Kidney (tissue), 14 donors: ENCODE results near the gene KMT5C. TPM values are rescaled to one million over a fixed set of nuclear protein-coding genes. Genes with fewer than 3 reads are reported as not detected.

Source experiments
- DNase-seq, 5 donors: peaks; one replicate each; pipeline ENCODE4 v3.0.0-alpha.2; 2013 to 2020
- FAIRE-seq: peaks from 2 replicates; lab custom pipeline; 2012; peaks lifted over from hg19 to GRCh38; lab: Jason Lieb, UNC
- H3K27ac ChIP-seq, 2 donors: one replicate each; pipeline ENCODE4 v1.7.0; 2013; ENCODE audit warnings: low read depth in 2 of 2, low read length in 2 of 2, inconsistent platforms in 1 of 2
- H3K27me3 ChIP-seq: one replicate; pipeline ENCODE4 v1.7.1; 2013; ENCODE audit warnings: low read length, inconsistent platforms; ENCODE audit not compliant: control insufficient read depth, insufficient read depth
- H3K36me3 ChIP-seq, 3 donors: one replicate each; pipeline versions ENCODE4 v1.7.0 to v1.7.1; 2013; ENCODE audit warnings: low read length in 3 of 3, control low read depth in 1 of 3, inconsistent platforms in 1 of 3; ENCODE audit not compliant: insufficient read depth in 3 of 3, control insufficient read depth in 2 of 3
- H3K4me1 ChIP-seq, 3 donors: one replicate each; pipeline versions ENCODE4 v1.7.0 to v1.7.1; 2013; ENCODE audit warnings: low read length in 3 of 3, inconsistent platforms in 1 of 3, low read depth in 1 of 3; ENCODE audit not compliant: control insufficient read depth in 2 of 3, insufficient read depth in 2 of 3
- H3K4me3 ChIP-seq, 3 donors: one replicate each; pipeline versions ENCODE4 v1.7.0 to v1.8.1; 2013; ENCODE audit warnings: low read length in 3 of 3, control low read depth in 1 of 3, inconsistent platforms in 1 of 3
- H3K9ac ChIP-seq, 3 donors: one replicate each; pipeline versions ENCODE4 v1.7.0 to v1.7.1; 2013; ENCODE audit warnings: low read length in 3 of 3, control low read depth in 1 of 3, inconsistent platforms in 1 of 3
- H3K9me3 ChIP-seq, 3 donors: one replicate each; pipeline versions ENCODE4 v1.7.0 to v1.7.1; 2013; ENCODE audit warnings: low read length in 3 of 3, control low read depth in 1 of 3, inconsistent platforms in 1 of 3; ENCODE audit not compliant: control insufficient read depth in 2 of 3, insufficient read depth in 1 of 3
- intact Hi-C: fragments of 100-400 bp; cut with DNase I; formaldehyde crosslinking; loops from one replicate; pipeline ENCODE4 v1.11.1; 2022
- polyA plus RNA-seq: library from polyadenylated mRNA; stranded (reverse); fragments of 350-450 nt; fragmentation: Illumina TruSeq; extraction: RNeasy Lipid Tissue Mini Kit (QIAGEN cat#74804); gene quantifications from one replicate; pipeline ENCODE4 v1.2.3, GENCODE V29; 2014; ENCODE audit warnings: low read depth, low replicate concordance; ENCODE audit not compliant: insufficient read depth
- total RNA-seq: library from RNA; stranded (reverse); fragmentation: NEBNext Ultra II Directional; extraction: Animal tissue kit (Norgen Biotek cat#: 25700); gene quantifications from one replicate; pipeline ENCODE4 v1.2.1, GENCODE V29; 2021
- TF ChIP-seq, protein P1 (sequence below): IDR thresholded peaks from 3 replicates; pipeline ENCODE4 v1.5.1; 2012; ENCODE audit warnings: mild to moderate bottlenecking, moderate library complexity, borderline replicate concordance; ENCODE audit not compliant: insufficient read depth; ENCODE audit errors: extremely low read depth
- donor health status: control.
- donor health status: control.
- donor health status: control.
- donor health status: control.
- donor health status: control.
- donor health status: DM: yes; HTN: yes; CAD: no.
- donor health status: Normal renal cell carcinoma (clear cell type).

Gene KMT5C
- total and polyA plus RNA-seq, 2 donors from 2014 or later = 4.1 to 13.0 TPM

- FAIRE-seq = no peak
- Histone ChIP-seq H3K9ac (no peak overlapping the region), H3K4me1 (no peaks in the 10 kb centered on the region), H3K27me3 (no peaks in the 10 kb centered on the region), H3K36me3 (peaks cover 0 to 2% (median 0%) of the 10 kb centered on the region in 3 donors), H3K27ac (no peak overlapping the region), H3K4me3 (no peak overlapping the region), H3K9me3 (no peaks in the 10 kb centered on the region)
- DNase-seq = no peak
- TF ChIP-seq, protein P1, sequence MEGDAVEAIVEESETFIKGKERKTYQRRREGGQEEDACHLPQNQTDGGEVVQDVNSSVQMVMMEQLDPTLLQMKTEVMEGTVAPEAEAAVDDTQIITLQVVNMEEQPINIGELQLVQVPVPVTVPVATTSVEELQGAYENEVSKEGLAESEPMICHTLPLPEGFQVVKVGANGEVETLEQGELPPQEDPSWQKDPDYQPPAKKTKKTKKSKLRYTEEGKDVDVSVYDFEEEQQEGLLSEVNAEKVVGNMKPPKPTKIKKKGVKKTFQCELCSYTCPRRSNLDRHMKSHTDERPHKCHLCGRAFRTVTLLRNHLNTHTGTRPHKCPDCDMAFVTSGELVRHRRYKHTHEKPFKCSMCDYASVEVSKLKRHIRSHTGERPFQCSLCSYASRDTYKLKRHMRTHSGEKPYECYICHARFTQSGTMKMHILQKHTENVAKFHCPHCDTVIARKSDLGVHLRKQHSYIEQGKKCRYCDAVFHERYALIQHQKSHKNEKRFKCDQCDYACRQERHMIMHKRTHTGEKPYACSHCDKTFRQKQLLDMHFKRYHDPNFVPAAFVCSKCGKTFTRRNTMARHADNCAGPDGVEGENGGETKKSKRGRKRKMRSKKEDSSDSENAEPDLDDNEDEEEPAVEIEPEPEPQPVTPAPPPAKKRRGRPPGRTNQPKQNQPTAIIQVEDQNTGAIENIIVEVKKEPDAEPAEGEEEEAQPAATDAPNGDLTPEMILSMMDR = no peak
- intact Hi-C loops = no loop called here
Measured at GRCh38 chr19:55309448-55309847, 30.2 kb upstream of the KMT5C start.

DNA sequence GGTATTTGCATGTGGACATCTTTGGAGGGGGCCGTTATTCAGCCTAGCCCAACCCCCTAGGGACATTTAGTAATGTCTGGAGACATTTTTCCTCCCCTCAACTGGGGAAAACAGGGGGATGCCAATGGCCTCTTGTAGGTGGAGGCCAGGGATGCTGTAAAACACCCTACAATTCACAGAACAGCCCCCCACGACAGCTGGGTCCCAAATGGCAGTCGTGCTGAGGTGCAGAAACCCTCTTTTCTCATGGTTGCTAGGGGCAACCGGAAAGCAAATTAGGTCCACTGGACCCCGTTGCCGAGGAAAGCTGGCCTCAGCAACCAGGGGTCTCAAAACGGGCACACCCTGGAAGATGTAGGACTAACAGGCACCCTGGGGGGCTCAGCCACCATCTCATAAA is 29.2 kb upstream of the KMT5C start:
- no peak for FAIRE-seq

DNA sequence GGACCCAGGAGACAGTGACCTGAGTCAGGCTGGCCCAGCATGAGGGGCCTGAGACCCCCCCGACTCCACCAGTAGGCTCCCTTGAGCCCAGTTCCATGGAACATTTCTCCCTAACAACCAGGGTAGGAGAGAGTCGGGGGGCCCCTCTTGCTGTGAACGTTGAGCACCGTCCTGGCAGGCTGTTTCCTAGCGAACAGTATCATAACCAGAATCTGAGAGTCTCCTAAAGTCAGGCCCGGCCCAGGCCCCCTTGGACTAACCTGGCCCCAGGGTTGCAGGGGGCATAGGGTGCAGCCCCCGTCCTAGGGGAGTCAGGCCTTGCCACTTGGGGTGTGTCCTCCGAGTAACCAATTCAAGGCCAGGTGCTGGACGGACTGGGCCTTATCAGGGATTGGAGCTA is 28.3 kb upstream of the KMT5C start:
- Histone ChIP-seq H3K4me1 (no peaks in the 10 kb centered on the region), H3K9me3 (peaks cover 0 to 5% (median 0%) of the 10 kb centered on the region in 3 donors), H3K4me3 (no peak overlapping the region), H3K36me3 (peaks cover 0 to 2% (median 0%) of the 10 kb centered on the region in 3 donors), H3K27ac (no peak overlapping the region), H3K27me3 (no peaks in the 10 kb centered on the region), H3K9ac (no peak overlapping the region)
- FAIRE-seq (no peak), DNase-seq (no peak)
- TF ChIP-seq, protein P1 = no peak
- intact Hi-C loops = no loop called here

More for the DNA sequence above, 29.2 kb upstream of the KMT5C start:
- no peak overlapping the region for H3K27ac ChIP-seq
- H3K36me3 ChIP-seq = peaks cover 0 to 2% (median 0%) of the 10 kb centered on the region in 3 donors
- no peak for DNase-seq
- intact Hi-C loops = no loop called here
- H3K27me3 ChIP-seq = no peaks in the 10 kb centered on the region
- H3K4me1 ChIP-seq = no peaks in the 10 kb centered on the region
- H3K9me3 ChIP-seq = no peaks in the 10 kb centered on the region
- TF ChIP-seq, protein P1 = no peak
- H3K9ac ChIP-seq = no peak overlapping the region
- no peak overlapping the region for H3K4me3 ChIP-seq

- H3K4me1 ChIP-seq = no peaks in the 10 kb centered on the region
- H3K9ac ChIP-seq = no peak overlapping the region
- peaks cover 0 to 8% (median 0%) of the 10 kb centered on the region in 3 donors for H3K9me3 ChIP-seq
- intact Hi-C loops = no loop called here
- no peak overlapping the region for H3K27ac ChIP-seq
- H3K4me3 ChIP-seq = no peak overlapping the region
- TF ChIP-seq, protein P1 = no peak
- no peaks in the 10 kb centered on the region for H3K27me3 ChIP-seq
- DNase-seq (no peak), FAIRE-seq (no peak)
- H3K36me3 ChIP-seq = peaks cover 0 to 2% (median 0%) of the 10 kb centered on the region in 3 donors
Measured at GRCh38 chr19:55311797-55312196, 27.9 kb upstream of the KMT5C start.
